ENCODE data around the gene ADRM1. TPM values are rescaled to one million over a fixed set of nuclear protein-coding genes. Genes with fewer than 3 reads are reported as not detected.

The ADRM1 gene
- total and polyA plus RNA-seq, 2 experiments from 2014 or later, result 206 to 243 TPM

DNA sequence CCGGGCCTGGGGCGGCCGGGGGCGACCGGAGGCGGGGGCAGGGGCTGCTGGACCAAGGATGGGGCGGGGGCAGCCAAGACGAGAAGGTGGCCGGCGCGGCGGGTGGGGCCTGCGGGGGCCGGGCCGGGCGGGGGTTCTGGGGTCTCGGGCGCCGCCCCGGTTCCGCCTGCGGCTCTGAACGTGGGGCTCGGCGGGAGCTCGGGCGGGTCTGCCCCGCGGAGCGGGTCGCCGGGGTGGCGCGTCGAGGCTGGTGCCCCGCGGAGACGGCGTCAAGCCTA lies 204 bp downstream of the ADRM1 start:
- H3K79me2 ChIP-seq (replicated peaks; ENCODE audit: insufficient read depth), result peaks cover 32% of the 10 kb centered on the region
- peak overlapping the region; percentile 95; the same call in 2 of the 3 replicates for H3K4me3 Mint-ChIP-seq
- peaks cover 16% of the 10 kb centered on the region for H4K20me1 ChIP-seq (replicated peaks; ENCODE audit: insufficient read depth)
- no peaks in the 10 kb centered on the region for H3K9me2 ChIP-seq (ENCODE audit: insufficient read depth)
- peaks cover 19% of the 10 kb centered on the region for H3K4me1 Mint-ChIP-seq
- H3K4me2 ChIP-seq, result peak overlapping the region; percentile 96
- TF ChIP-seq CREB1 (CRISPR knock-in tag; IDR thresholded peaks at IDR 0.05; ENCODE audit: low read depth), result no peak
- TF ChIP-seq EZH2phosphoT487 (IDR thresholded peaks at IDR 0.05; ENCODE audit: unreplicated experiment), result no peak
- no peak for TF ChIP-seq ZNF114 (CRISPR knock-in tag; IDR thresholded peaks at IDR 0.05)
- TF ChIP-seq, protein P1, sequence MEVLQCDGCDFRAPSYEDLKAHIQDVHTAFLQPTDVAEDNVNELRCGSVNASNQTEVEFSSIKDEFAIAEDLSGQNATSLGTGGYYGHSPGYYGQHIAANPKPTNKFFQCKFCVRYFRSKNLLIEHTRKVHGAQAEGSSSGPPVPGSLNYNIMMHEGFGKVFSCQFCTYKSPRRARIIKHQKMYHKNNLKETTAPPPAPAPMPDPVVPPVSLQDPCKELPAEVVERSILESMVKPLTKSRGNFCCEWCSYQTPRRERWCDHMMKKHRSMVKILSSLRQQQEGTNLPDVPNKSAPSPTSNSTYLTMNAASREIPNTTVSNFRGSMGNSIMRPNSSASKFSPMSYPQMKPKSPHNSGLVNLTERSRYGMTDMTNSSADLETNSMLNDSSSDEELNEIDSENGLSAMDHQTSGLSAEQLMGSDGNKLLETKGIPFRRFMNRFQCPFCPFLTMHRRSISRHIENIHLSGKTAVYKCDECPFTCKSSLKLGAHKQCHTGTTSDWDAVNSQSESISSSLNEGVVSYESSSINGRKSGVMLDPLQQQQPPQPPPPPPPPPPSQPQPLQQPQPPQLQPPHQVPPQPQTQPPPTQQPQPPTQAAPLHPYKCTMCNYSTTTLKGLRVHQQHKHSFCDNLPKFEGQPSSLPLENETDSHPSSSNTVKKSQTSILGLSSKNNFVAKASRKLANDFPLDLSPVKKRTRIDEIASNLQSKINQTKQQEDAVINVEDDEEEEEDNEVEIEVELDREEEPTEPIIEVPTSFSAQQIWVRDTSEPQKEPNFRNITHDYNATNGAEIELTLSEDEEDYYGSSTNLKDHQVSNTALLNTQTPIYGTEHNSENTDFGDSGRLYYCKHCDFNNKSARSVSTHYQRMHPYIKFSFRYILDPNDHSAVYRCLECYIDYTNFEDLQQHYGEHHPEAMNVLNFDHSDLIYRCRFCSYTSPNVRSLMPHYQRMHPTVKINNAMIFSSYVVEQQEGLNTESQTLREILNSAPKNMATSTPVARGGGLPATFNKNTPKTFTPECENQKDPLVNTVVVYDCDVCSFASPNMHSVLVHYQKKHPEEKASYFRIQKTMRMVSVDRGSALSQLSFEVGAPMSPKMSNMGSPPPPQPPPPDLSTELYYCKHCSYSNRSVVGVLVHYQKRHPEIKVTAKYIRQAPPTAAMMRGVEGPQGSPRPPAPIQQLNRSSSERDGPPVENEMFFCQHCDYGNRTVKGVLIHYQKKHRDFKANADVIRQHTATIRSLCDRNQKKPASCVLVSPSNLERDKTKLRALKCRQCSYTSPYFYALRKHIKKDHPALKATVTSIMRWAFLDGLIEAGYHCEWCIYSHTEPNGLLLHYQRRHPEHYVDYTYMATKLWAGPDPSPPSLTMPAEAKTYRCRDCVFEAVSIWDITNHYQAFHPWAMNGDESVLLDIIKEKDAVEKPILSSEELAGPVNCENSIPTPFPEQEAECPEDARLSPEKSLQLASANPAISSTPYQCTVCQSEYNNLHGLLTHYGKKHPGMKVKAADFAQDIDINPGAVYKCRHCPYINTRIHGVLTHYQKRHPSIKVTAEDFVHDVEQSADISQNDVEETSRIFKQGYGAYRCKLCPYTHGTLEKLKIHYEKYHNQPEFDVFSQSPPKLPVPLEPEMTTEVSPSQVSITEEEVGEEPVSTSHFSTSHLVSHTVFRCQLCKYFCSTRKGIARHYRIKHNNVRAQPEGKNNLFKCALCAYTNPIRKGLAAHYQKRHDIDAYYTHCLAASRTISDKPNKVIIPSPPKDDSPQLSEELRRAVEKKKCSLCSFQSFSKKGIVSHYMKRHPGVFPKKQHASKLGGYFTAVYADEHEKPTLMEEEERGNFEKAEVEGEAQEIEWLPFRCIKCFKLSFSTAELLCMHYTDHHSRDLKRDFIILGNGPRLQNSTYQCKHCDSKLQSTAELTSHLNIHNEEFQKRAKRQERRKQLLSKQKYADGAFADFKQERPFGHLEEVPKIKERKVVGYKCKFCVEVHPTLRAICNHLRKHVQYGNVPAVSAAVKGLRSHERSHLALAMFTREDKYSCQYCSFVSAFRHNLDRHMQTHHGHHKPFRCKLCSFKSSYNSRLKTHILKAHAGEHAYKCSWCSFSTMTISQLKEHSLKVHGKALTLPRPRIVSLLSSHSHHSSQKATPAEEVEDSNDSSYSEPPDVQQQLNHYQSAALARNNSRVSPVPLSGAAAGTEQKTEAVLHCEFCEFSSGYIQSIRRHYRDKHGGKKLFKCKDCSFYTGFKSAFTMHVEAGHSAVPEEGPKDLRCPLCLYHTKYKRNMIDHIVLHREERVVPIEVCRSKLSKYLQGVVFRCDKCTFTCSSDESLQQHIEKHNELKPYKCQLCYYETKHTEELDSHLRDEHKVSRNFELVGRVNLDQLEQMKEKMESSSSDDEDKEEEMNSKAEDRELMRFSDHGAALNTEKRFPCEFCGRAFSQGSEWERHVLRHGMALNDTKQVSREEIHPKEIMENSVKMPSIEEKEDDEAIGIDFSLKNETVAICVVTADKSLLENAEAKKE (CRISPR knock-in tag; IDR thresholded peaks at IDR 0.05), result no peak
- TF ChIP-seq, protein P2, sequence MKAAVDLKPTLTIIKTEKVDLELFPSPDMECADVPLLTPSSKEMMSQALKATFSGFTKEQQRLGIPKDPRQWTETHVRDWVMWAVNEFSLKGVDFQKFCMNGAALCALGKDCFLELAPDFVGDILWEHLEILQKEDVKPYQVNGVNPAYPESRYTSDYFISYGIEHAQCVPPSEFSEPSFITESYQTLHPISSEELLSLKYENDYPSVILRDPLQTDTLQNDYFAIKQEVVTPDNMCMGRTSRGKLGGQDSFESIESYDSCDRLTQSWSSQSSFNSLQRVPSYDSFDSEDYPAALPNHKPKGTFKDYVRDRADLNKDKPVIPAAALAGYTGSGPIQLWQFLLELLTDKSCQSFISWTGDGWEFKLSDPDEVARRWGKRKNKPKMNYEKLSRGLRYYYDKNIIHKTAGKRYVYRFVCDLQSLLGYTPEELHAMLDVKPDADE (IDR thresholded peaks at IDR 0.05), result no peak
- no peak for TF ChIP-seq STAT1 (IDR thresholded peaks at IDR 0.05; ENCODE audit: unreplicated experiment)
- TF ChIP-seq POLR2AphosphoS5 (IDR thresholded peaks at IDR 0.05; ENCODE audit: low read depth), result no peak
- TF ChIP-seq JUNB (IDR thresholded peaks at IDR 0.05; ENCODE audit: unreplicated experiment), result no peak
- no peak for TF ChIP-seq EZH2 (IDR thresholded peaks at IDR 0.05; ENCODE audit: low read depth, unreplicated experiment)
- no peak for TF ChIP-seq NANOG (IDR thresholded peaks at IDR 0.05; ENCODE audit: borderline replicate concordance)
- TF ChIP-seq, protein P3, sequence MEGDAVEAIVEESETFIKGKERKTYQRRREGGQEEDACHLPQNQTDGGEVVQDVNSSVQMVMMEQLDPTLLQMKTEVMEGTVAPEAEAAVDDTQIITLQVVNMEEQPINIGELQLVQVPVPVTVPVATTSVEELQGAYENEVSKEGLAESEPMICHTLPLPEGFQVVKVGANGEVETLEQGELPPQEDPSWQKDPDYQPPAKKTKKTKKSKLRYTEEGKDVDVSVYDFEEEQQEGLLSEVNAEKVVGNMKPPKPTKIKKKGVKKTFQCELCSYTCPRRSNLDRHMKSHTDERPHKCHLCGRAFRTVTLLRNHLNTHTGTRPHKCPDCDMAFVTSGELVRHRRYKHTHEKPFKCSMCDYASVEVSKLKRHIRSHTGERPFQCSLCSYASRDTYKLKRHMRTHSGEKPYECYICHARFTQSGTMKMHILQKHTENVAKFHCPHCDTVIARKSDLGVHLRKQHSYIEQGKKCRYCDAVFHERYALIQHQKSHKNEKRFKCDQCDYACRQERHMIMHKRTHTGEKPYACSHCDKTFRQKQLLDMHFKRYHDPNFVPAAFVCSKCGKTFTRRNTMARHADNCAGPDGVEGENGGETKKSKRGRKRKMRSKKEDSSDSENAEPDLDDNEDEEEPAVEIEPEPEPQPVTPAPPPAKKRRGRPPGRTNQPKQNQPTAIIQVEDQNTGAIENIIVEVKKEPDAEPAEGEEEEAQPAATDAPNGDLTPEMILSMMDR (conservative IDR thresholded peaks at IDR 0.05; ENCODE audit: low read depth in 2 of 2), result no peak
- TF ChIP-seq, protein P4, sequence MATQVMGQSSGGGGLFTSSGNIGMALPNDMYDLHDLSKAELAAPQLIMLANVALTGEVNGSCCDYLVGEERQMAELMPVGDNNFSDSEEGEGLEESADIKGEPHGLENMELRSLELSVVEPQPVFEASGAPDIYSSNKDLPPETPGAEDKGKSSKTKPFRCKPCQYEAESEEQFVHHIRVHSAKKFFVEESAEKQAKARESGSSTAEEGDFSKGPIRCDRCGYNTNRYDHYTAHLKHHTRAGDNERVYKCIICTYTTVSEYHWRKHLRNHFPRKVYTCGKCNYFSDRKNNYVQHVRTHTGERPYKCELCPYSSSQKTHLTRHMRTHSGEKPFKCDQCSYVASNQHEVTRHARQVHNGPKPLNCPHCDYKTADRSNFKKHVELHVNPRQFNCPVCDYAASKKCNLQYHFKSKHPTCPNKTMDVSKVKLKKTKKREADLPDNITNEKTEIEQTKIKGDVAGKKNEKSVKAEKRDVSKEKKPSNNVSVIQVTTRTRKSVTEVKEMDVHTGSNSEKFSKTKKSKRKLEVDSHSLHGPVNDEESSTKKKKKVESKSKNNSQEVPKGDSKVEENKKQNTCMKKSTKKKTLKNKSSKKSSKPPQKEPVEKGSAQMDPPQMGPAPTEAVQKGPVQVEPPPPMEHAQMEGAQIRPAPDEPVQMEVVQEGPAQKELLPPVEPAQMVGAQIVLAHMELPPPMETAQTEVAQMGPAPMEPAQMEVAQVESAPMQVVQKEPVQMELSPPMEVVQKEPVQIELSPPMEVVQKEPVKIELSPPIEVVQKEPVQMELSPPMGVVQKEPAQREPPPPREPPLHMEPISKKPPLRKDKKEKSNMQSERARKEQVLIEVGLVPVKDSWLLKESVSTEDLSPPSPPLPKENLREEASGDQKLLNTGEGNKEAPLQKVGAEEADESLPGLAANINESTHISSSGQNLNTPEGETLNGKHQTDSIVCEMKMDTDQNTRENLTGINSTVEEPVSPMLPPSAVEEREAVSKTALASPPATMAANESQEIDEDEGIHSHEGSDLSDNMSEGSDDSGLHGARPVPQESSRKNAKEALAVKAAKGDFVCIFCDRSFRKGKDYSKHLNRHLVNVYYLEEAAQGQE (IDR thresholded peaks at IDR 0.05; ENCODE audit: unreplicated experiment), result no peak
- TF ChIP-seq ZNF331 (CRISPR knock-in tag; IDR thresholded peaks at IDR 0.05; ENCODE audit: low read depth), result no peak
- no peaks in the 10 kb centered on the region for H3K27me3 ChIP-seq (ENCODE audit: insufficient read depth)
- peak overlapping the region; percentile 94 for H3K4me3 ChIP-seq
- peaks cover 42% of the 10 kb centered on the region for H3F3A ChIP-seq (replicated peaks; ENCODE audit: low read depth)
- ATAC-seq, result no peak
- H3K4me1 ChIP-seq (ENCODE audit: insufficient read depth), result peaks cover 14% of the 10 kb centered on the region; the same call in 1 of the 2 replicates
- no peak overlapping the region for H2AFZ ChIP-seq
- DNase-seq (ENCODE audit: low spot score), result no peak
- peaks cover 25% of the 10 kb centered on the region for H3K27me3 Mint-ChIP-seq (ENCODE audit: insufficient read depth, low read depth, poor library complexity)
- no peak overlapping the region for H3K27ac Mint-ChIP-seq
- H3K27ac ChIP-seq (ENCODE audit: low read depth), result no peak overlapping the region
- H3K36me3 ChIP-seq (ENCODE audit: insufficient read depth), result peaks cover 11% of the 10 kb centered on the region; the same call in 1 of the 2 replicates
- H3K9me3 Mint-ChIP-seq, result peaks cover 6% of the 10 kb centered on the region; the same call in 2 of the 3 replicates
- H3K36me3 Mint-ChIP-seq (ENCODE audit: low read depth), result peaks cover 45% of the 10 kb centered on the region

Measured in GM23338 (cell line).